GM18951 (cell line): ENCODE measurements around the gene SOX13.

Experiments used
- POLR2A ChIP-seq: IDR thresholded peaks from 4 replicates; pipeline ENCODE4 v1.6.1; 2011; ENCODE audit warnings: mild to moderate bottlenecking; ENCODE audit not compliant: insufficient read length, insufficient read depth; ENCODE audit errors: extremely low read depth
- in situ Hi-C: fragments of 300-500 bp; cut with MboI; formaldehyde crosslinking; loops from one replicate; pipeline ENCODE4 v1.12.0; 2022; ENCODE audit warnings: low sequenced_read_pairs, mixed read lengths, inconsistent platforms; ENCODE audit not compliant: unreplicated experiment

Gene SOX13

DNA sequence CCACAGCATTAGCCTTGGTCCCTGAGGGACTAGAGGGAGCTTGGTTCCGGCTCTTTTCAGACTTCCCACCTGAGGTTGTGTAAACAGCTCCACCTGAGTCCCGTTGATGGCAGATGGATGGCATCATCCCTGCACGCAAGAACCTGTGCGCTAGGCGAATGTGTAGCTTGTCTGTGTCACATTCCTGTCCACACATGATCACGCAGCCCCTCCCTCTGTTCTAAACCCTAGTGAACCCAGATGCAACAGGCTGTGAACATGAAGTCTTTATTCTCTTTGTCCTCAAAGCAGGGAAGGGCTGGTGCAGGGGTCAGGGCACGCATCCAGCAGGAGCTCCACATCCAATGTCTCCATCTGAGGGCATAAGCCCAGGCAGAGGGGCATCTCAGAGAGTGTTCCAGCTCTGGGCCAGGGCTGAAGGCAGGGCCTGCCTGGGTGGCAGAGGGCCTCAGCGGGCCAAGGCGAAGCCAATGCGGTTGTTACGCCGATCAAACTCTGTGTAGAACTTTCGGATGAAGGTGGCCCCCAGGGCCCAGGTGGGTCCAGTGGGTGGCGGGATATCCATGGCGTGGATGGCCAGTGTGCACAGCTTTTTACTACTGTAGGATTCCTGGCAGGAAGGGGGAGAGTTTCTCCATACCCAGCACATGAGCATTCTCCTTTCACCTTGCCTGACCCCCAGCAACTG lies 81.8 kb downstream of the SOX13 start:
- in situ Hi-C loops, result no loop called here
- TF ChIP-seq POLR2A, result no peak

DNA sequence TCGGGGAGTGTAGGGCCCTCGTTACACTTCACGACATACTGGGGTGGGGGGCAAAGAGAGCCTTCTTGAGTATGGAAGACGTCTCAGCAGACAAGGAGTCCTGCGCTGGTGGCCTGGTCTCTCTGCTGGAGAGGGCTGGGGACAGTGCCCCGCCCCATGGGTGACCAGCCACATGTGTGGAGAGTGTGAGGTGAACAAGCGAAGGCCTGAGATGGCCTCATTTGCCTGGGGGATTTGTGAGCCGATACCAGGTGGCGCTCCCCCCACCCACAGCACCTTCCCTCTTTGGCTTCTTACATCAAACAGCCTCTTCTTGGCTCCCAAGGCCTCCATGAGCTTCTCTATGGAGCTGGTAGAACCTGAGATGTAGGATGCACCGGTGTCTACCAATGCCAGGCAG lies 83.0 kb downstream of the SOX13 start:
- no peak for TF ChIP-seq POLR2A
- in situ Hi-C loops, result no loop called here

DNA sequence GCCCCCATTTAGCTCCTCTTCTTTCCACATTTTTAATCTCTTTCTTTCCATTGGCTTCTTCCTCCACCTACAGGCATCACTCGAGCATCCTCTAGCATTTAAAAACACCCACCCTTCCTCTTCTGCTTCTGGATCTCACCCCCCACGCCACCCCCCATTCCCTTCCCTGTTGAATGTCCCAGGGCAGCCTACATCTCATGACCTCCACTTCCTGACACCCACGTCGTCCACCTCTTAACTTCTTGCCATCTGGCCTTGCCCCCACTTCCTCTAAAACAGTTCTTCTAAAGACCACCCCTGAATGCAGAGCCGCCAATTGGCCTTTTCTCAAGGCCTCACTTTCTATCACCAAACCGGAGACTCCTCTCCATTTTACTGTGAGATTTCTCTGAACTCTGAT lies 85.0 kb downstream of the SOX13 start:
- no peak for TF ChIP-seq POLR2A
- in situ Hi-C loops, result no loop called here

DNA sequence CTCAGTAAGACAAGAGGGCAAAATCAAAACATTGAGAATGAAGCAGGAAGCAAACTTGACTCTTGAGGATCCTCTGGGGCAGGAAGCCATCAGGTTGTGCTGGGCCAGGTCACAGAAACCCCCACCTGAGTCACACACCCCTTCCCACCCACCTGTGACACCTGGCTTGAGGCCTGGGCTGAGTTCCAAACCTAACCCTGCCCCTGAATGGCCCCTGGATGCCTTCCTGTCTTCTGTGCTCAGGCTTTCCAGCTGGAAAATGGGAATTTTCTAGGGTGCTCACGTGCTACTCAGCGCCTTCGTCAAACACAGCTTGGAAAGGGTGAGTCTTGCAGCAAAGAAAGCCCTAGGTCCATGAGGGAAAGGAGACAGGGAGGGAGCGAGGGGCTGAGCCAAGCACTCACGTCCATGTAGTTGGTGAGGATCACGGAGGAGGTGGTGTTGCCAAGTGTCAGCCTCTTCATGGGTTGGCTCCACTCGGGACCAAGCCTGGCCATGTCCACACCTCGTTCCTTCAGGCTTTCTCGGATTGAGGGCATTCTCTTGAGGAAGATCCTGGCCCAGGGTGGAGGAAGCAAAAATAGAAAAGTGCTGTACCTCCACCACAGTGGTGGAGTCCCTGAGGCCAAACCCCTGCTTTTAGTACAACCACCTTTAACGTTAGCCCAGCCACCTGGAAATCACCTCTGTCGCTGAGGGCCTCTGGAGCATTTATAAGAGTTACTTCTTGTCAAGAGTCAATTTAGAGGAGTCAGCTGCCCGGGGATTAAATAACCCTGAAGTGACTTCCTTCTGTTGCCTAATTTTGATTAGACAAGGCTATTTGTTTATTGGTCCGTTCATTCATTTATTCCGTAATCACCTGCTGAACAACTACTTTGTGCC lies 88.9 kb downstream of the SOX13 start:
- in situ Hi-C loops, result loop anchor here (10.0 kb wide), 1 partner anchor 213 kb away; no protein-coding TSS in a partner anchor
- no peak for TF ChIP-seq POLR2A

DNA sequence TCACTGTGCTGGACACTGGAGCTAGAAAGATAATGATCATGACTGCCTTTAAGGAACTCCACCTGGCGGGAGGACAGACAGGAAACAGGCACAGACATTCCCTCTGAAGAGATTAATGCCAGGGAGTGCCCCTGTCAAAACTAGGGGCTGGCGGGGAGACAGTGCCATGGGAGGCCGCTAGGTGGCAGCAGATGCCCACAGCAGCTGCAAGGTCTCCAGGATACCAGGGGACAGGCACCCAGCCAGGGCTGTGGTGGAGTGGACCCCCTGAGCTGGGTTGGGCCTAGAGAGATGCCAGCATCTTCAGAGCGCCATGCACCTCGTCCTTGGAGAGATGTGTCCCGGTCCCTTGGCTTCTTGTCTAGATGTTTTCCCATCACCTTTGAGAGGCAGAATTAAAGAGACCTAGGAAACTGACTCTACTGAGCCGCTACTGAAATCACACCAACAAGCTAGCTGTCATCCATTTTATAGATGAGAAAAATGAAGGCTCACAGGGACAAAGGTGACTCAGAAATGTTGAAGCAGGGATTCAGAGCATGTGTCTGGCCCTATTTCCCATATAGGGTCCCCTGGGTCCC lies 89.7 kb downstream of the SOX13 start:
- TF ChIP-seq POLR2A, result no peak
- in situ Hi-C loops, result loop anchor here (10.0 kb wide), 1 partner anchor 212 kb away; no protein-coding TSS in a partner anchor

DNA sequence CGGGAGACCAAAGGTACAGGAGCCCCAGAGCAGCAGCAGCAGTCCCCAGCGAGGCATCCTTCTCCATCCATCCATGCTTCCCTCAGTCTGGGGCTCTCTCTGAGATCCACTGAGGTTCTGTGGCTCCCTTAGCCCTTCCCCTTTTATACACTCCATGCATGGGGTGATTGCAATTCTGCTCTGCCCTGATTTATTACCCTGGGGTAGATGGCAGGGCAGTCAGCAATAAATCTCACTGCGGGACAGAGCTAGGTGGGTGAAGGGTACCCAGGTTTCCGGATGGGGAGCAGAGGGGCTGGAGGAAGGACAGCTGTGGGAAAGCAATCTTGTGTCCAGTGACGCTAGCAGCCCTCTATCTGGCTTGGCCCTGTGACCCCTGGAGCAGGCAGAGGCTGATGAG lies 93.3 kb downstream of the SOX13 start, which contains the start of gene REN:
Gene REN (minus strand): TSS at position 119 of the 400 bp plus-strand sequence. CDS start 44 bp downstream, at position 75.
- no peak for TF ChIP-seq POLR2A
- in situ Hi-C loops, result loop anchor here (10.0 kb wide), 1 partner anchor 209 kb away; no protein-coding TSS in a partner anchor

DNA sequence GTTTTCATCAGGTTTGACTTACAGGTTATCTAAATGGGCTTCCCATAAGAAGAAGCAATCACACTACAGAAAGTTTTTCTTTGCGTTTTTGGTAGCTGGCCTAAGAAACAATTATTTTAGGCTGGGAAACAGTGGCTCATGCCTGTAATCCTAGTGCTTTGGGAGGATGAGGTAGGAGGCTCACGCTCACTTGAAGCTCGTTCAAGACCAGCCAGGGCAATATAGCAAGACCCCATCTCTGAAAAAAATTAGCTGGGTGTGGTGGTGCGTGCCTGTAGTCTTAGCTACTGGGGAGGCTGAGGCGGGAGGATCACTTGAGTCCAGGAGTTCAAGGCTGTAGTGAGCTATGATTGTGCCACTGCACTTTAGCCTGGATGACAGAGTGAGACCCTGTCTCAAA lies 94.8 kb downstream of the SOX13 start:
- in situ Hi-C loops, result loop anchor here (10.0 kb wide), 1 partner anchor 207 kb away; no protein-coding TSS in a partner anchor
- no peak for TF ChIP-seq POLR2A

DNA sequence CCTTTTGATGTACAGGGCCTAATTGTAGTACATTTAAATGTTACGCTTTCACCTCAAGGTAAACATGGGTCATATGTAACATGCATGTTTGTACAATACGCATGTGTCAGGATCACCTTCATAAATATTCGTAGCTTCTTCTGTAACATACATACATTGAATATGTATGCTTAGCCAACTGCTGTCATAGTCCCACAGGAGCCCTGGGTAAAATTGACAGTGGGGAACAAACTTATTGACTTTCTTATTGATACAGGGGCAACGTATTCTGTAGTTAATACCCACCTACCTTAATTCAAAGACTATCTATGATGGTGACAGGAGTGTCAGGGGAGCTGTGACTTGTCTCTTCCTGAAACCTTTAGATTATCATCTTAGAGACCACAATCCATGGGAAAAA lies 96.9 kb downstream of the SOX13 start:
- no peak for TF ChIP-seq POLR2A
- in situ Hi-C loops, result loop anchor here (10.0 kb wide), 1 partner anchor 205 kb away; no protein-coding TSS in a partner anchor

DNA sequence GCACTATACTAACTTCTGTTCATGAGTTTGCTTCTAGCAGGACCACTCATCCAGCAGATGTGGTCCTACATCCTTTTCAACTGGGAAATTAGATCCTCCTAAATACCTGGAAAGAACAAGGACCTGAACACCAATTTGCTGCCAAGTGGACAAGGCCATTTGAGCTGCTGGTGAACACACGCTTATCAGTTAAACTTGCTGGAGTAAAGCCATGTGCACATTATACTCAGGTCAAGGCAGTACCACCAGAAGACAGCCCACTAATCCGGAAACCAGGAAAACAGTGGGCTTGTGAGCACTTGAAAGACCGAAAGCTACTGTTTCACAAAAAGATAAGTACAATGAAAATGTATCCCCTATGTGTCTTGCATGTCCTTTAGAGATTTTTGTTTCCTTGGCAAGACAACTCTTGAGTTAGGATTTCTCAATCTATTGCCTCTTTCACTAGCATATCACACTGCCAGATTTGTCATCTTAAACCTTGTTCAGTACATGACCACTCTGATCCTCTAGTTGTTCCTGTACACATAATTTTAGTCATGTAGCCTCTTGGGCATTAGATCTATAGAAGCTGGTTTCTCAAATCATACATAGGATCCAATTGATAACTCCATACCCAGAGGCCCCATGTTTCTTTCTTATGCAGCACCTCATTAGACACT lies 97.7 kb downstream of the SOX13 start:
- TF ChIP-seq POLR2A, result no peak
- in situ Hi-C loops, result no loop called here

DNA sequence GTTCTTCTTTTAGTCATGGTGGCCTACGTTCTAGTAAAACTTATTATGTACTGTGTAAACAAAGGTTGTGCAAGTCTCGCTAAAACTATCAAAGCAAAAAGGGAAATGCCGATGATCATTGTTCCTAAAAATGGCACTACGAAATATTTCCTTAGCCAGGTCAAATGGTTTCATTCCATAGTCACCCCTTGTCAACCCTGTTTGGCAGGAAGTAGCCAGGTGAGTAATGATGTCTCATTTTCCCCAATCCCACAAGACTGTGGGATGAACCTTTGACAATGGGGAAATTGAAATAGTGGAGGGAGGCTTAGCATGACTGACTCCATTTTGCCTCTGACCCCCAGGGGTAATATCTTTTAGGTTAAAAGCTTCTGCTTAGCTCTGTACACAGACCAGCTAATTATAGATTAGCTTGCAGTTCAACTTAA lies 98.8 kb downstream of the SOX13 start:
- no peak for TF ChIP-seq POLR2A
- in situ Hi-C loops, result no loop called here

DNA sequence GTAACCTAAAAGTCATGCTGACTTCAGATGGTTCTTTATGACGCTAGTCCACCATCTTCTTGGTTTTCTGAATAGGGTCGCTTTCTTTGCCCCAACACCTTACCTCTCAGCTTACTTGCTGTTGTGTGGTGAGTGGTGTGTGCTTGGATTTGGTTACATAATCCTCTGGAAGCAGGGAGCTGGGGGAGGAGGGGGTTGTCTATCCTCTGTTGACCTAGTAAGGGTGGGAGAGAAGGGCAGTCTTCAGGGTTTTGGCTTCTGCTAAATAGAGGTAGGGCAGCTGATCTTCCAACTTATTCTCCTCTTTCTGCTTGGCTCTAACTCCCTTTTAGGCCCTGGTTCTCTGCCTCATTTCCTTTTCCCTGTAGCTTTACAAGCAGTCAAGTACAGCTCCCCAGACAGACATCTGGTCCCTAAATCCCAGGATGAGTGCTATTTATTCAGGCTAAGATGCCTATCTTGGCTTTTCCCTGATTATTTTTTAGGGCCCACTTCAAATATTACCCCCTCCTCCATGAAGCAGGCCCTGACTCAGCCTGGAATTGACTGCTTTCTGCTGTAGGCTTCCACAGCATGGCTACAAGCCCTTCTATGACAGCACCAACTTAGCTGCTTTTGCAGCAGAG lies 99.6 kb downstream of the SOX13 start:
- in situ Hi-C loops, result no loop called here
- TF ChIP-seq POLR2A, result no peak

DNA sequence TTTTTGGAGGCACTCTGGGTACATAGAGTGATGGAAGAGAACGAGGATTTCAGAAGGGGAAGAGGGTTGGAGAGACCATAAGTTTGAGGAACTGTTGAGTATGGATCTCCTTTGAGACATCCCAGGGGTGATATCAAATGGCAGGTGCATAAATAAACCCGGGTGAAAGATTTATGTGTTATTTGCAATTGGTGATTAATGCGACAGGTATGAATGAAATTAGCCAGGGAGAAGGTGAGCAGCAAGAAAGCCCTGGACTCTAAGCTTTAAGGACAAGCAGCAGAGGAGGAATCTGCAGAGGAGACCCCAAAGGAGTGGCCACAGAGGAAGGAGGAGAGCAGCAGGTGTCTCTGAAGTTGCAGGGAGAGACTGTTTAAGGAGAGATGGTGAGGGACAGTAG lies 102.0 kb downstream of the SOX13 start:
- in situ Hi-C loops, result no loop called here

DNA sequence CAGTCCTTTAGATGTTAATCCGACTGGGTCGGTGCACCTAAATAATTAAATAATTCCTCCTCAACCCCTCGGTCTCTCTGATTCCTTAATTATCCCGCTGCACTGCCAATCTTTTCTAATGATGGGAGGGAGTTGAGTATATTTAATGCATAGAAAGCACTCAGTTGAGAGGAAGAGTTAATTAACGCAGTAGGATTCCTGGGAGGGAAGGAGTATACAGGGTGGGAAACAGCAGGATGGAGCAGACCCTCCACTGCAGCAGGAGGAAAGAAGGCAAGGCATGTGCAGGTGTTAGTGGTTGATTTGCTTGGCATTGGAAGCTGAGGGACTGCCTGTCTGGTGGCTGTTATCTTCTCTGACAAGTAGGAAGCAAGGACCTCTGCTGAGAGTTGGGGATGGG lies 103.1 kb downstream of the SOX13 start:
- TF ChIP-seq POLR2A, result no peak
- in situ Hi-C loops, result no loop called here

More for the DNA sequence above, 102.0 kb downstream of the SOX13 start:
- no peak for TF ChIP-seq POLR2A

DNA sequence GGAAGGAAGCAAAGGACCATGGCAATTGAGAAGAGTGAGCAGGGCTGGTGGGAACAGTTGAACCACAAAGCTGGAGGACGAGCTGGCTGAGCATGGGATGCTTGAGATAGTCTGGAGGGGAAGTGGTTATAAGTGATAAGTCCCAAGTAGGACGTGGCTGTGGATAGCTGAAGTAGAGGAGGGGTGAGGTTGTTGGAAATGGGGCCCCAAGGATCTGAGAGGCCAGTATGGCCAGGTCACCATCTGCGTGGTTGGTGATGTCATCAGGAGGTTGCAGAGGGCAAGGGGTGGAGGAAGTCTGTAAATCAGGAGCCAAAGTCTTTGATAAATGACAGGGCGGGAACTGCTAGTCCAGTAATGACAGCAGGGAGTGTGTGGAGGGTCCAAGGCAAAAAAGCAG lies 104.2 kb downstream of the SOX13 start:
- in situ Hi-C loops, result no loop called here
- no peak for TF ChIP-seq POLR2A
